ENCODE data around the gene KIF17. TPM values are rescaled to one million over a fixed set of nuclear protein-coding genes. Genes with fewer than 3 reads are reported as not detected.

The KIF17 gene
- total RNA-seq, 1 experiment from 2014 or later = 5.1 TPM

- H3K79me2 ChIP-seq (ENCODE audit: insufficient read depth, low read length) = no peaks in the 10 kb centered on the region
- no peak overlapping the region for H4K5ac ChIP-seq (ENCODE audit: insufficient read length, low read depth, low read length)
- DNase-seq = peak; percentile 93
- no peak overlapping the region for H2BK120ac ChIP-seq (ENCODE audit: low read depth, low read length, poor library complexity, severe bottlenecking)
- no CpG with 5 or more reads among the region's 46 CpGs for WGBS (ENCODE audit: extremely low coverage, insufficient read length, low lambda C conversion rate)
- no peaks in the 10 kb centered on the region for H3K79me1 ChIP-seq (ENCODE audit: insufficient read depth, low read depth, low read length, poor library complexity, severe bottlenecking)
- no peak overlapping the region for H3K9ac ChIP-seq (ENCODE audit: extremely low read depth, insufficient read length, low read length)
- no peak overlapping the region for H3T11ph ChIP-seq (ENCODE audit: low read length)
- Mint-ChIP-seq H3K4me1 (peaks cover 9 to 17% of the 10 kb centered on the region in 2 experiments; a peak in 3 of 4 replicates), H3K36me3 (ENCODE audit: insufficient read depth in 1 of 3, low read depth in 3 of 3) (peaks cover 0 to 3% (median 0%) of the 10 kb centered on the region in 3 experiments; a peak in 1 of 7 replicates), H3K4me3 (peak overlapping the region; percentile 76 to 81), H3K27me3 (ENCODE audit: low read depth) (peaks cover 14% of the 10 kb centered on the region), H3K27ac (peak overlapping the region; percentile 55 to 87 (median 85); a peak in 2 of 7 replicates), H3K9me3 (no peaks in the 10 kb centered on the region)
- no peaks in the 10 kb centered on the region for H3K9me3 ChIP-seq (ENCODE audit: control insufficient read depth, low read depth, low read length)
- H4K8ac ChIP-seq (replicated peaks; ENCODE audit: insufficient read length, low read depth, low read length) = no peak overlapping the region
- H3K18ac ChIP-seq (ENCODE audit: insufficient read length, low read depth, low read length) = no peak overlapping the region
- H2AK5ac ChIP-seq (ENCODE audit: insufficient read length, low read length) = no peak overlapping the region
- TF ChIP-seq CTCF (conservative IDR thresholded peaks at IDR 0.05) = peak; percentile 92
- H3K27ac ChIP-seq (ENCODE audit: insufficient read length, low read depth, low read length) = no peak overlapping the region
- H2BK20ac ChIP-seq (ENCODE audit: low read depth, low read length, poor library complexity, severe bottlenecking) = no peak overlapping the region
- H4K91ac ChIP-seq (ENCODE audit: insufficient read length, low read depth, low read length) = no peak overlapping the region
- H3K23ac ChIP-seq (ENCODE audit: insufficient read length, low read depth, low read length) = no peak overlapping the region
- H3K4me1 ChIP-seq (ENCODE audit: insufficient read depth, low read length) = no peaks in the 10 kb centered on the region
- no peaks in the 10 kb centered on the region for H3K27me3 ChIP-seq (ENCODE audit: insufficient read depth, low read length)
- H2BK15ac ChIP-seq (ENCODE audit: low read depth, low read length) = no peak overlapping the region
- H2BK5ac ChIP-seq (ENCODE audit: insufficient read length, low read length) = no peak overlapping the region
- H3K23me2 ChIP-seq (ENCODE audit: insufficient read length, low read depth, low read length, poor library complexity, severe bottlenecking) = peaks cover 10% of the 10 kb centered on the region
- H4K20me1 ChIP-seq (ENCODE audit: control insufficient read depth, insufficient read depth, insufficient read length) = no peaks in the 10 kb centered on the region
- H3K14ac ChIP-seq (ENCODE audit: insufficient read depth, low read length) = no peak overlapping the region; the same call in 1 of the 2 replicates
- no peak overlapping the region for H3K4ac ChIP-seq (ENCODE audit: low read depth, low read length)
- no peak overlapping the region for H2BK12ac ChIP-seq (ENCODE audit: insufficient read length, low read depth, low read length)
- no peak overlapping the region for H3K56ac ChIP-seq (ENCODE audit: insufficient read length, low read depth, low read length)
- H3K4me2 ChIP-seq (ENCODE audit: insufficient read depth, insufficient read length, low read length) = peak overlapping the region; percentile 36
- H2AFZ ChIP-seq (ENCODE audit: low read length) = peak overlapping the region; percentile 32
Measured at GRCh38 chr1:20696397-20697333, 21.1 kb downstream of the KIF17 start.

Data from H9 (cell line).